HCT116 (cell line): ENCODE measurements around the gene RTTN. TPM values are rescaled to one million over a fixed set of nuclear protein-coding genes. Genes with fewer than 3 reads are reported as not detected.

ENCODE experiments used
- ATAC-seq: fragments of 200-7000 bp; cut with Tn5 transposase; 2 replicates; pipeline ENCODE4 v1.9.1; 2020; ENCODE audit warnings: mild to moderate bottlenecking, moderate library complexity
- BruUV-seq: library from RNA; stranded (reverse); fragments of 400-500 nt; replicated peaks from 2 replicates; lab custom pipeline; 2021; lab: Mats Ljungman, UMichigan
- CTCF ChIA-PET: fragments of 300-600 bp; sonication (Branson Sonifier 250); formaldehyde crosslinking; loops from one replicate; lab custom pipeline; 2021; ENCODE audit warnings: antibody characterized with exemption; lab: Charles Lee
- POLR2A ChIA-PET: fragments of 300-600, 350-600 bp; sonication (Branson Sonifier 250); formaldehyde crosslinking; loops from one replicate; lab custom pipeline; 2021; ENCODE audit warnings: antibody characterized with exemption; lab: Charles Lee
- RAD21 ChIA-PET, 2 experiments: fragments of 300-600 bp; sonication (Branson Sonifier 250); formaldehyde crosslinking; loops; one replicate each; lab custom pipeline; 2023; ENCODE audit warnings: low total read pairs in 2 of 2; ENCODE audit not compliant: uncharacterized antibody in 2 of 2, unreplicated experiment in 2 of 2, low non-redundant PET in 1 of 2; lab: Charles Lee
- DNase-seq: peaks from one replicate; pipeline ENCODE4 v3.0.0-alpha.2; 2010; ENCODE audit warnings: low read depth, low spot score
- H2AFZ ChIP-seq: fragments of 200-600 bp; shearing (Covaris generic), sonication (generic); 2 replicates; pipeline ENCODE4 v1.6.1; 2017; ENCODE audit warnings: low read depth, mixed run types, mixed read lengths, antibody characterized with exemption, low read length; ENCODE audit not compliant: poor library complexity, severe bottlenecking
- H3K27ac ChIP-seq: 2 replicates; pipeline ENCODE4 v1.5.1; 2012; ENCODE audit warnings: low read depth, low read length
- H3K27me3 ChIP-seq: fragments of 200-600 bp; sonication (generic); 2 replicates; pipeline ENCODE4 v1.6.1; 2016; ENCODE audit warnings: mixed run types, low read length, mixed read lengths; ENCODE audit not compliant: insufficient read depth
- H3K36me3 ChIP-seq, 2 experiments: fragments of 200-500 bp in 1 of 2; fragments of 200-600 bp in 1 of 2; sonication (Bioruptor generic) in 1 of 2; sonication (generic) in 1 of 2; 2 replicates each; pipeline versions ENCODE4 v1.5.1 to v1.6.1; 2014 to 2016; ENCODE audit warnings: low read length in 2 of 2, inconsistent platforms in 1 of 2, mixed read lengths in 1 of 2, mixed run types in 1 of 2; ENCODE audit not compliant: insufficient read depth in 2 of 2, control insufficient read depth in 1 of 2
- H3K4me1 ChIP-seq, 2 experiments: fragments of 200-600 bp in 1 of 2; sonication (generic) in 1 of 2; 2 replicates each; pipeline versions ENCODE4 v1.5.1 to v1.6.1; 2012 to 2017; ENCODE audit warnings: low read length in 2 of 2, inconsistent platforms in 1 of 2, mild to moderate bottlenecking in 1 of 2, mixed read lengths in 1 of 2, mixed run types in 1 of 2, moderate library complexity in 1 of 2; ENCODE audit not compliant: insufficient read depth in 2 of 2, control insufficient read depth in 1 of 2
- H3K4me2 ChIP-seq: fragments of 200-600 bp; sonication (generic); 2 replicates; pipeline ENCODE4 v1.6.1; 2017; ENCODE audit warnings: mixed run types, low read length, mixed read lengths
- H3K4me3 ChIP-seq, 2 experiments: fragments of 200-600 bp in 1 of 2; sonication (generic) in 1 of 2; replicated peaks in 1 of 2; 2 replicates each; pipeline ENCODE4 v1.5.1; 2011 to 2016; ENCODE audit warnings: low read length in 2 of 2, control low read depth in 1 of 2, low read depth in 1 of 2, mild to moderate bottlenecking in 1 of 2, mixed read lengths in 1 of 2, mixed run types in 1 of 2
- H3K79me2 ChIP-seq: fragments of 200-600 bp; sonication (generic); 2 replicates; pipeline ENCODE4 v1.6.1; 2017; ENCODE audit warnings: mild to moderate bottlenecking, mixed run types, low read length, moderate library complexity, mixed read lengths; ENCODE audit not compliant: insufficient read depth
- H3K9ac ChIP-seq: fragments of 200-600 bp; sonication (generic); 2 replicates; pipeline ENCODE4 v1.6.1; 2016; ENCODE audit warnings: low read length, mixed read lengths
- H3K9me2 ChIP-seq: fragments of 200-600 bp; sonication (generic), shearing (Covaris generic); 2 replicates; pipeline ENCODE4 v1.6.1; 2017; ENCODE audit warnings: mixed run types, mild to moderate bottlenecking, moderate library complexity; ENCODE audit not compliant: insufficient read depth
- H3K9me3 ChIP-seq, 2 experiments: fragments of 200-500 bp in 1 of 2; fragments of 200-600 bp in 1 of 2; sonication (Bioruptor generic) in 1 of 2; sonication (generic) in 1 of 2; 2 replicates each; pipeline ENCODE4 v1.6.1; 2014 to 2017; ENCODE audit warnings: low read length in 2 of 2, mixed read lengths in 2 of 2, inconsistent platforms in 1 of 2, low read depth in 1 of 2, mild to moderate bottlenecking in 1 of 2, mixed run types in 1 of 2, moderate library complexity in 1 of 2; ENCODE audit not compliant: control insufficient read depth in 1 of 2, insufficient read depth in 1 of 2
- H4K20me1 ChIP-seq: fragments of 200-600 bp; sonication (generic), shearing (Covaris generic); 2 replicates; pipeline ENCODE4 v1.6.1; 2017; ENCODE audit warnings: mixed run types, mild to moderate bottlenecking, moderate library complexity; ENCODE audit not compliant: insufficient read depth
- ATF3 ChIP-seq: IDR thresholded peaks from 2 replicates; pipeline ENCODE4 v1.6.1; 2012
- CBX3 ChIP-seq: IDR thresholded peaks from 2 replicates; pipeline ENCODE4 v1.6.1; 2012; ENCODE audit warnings: low read depth
- EGR1 ChIP-seq: IDR thresholded peaks from 2 replicates; pipeline ENCODE4 v1.6.1; 2012; ENCODE audit warnings: low read depth
- EZH2 ChIP-seq: fragments of 200-600 bp; sonication (generic); IDR thresholded peaks from 2 replicates; pipeline ENCODE4 v1.6.1; 2017; ENCODE audit warnings: antibody characterized with exemption, mixed run types
- EZH2phosphoT487 ChIP-seq: fragments of 200-600 bp; IDR thresholded peaks from 2 replicates; pipeline ENCODE4 v1.6.1; 2018; ENCODE audit warnings: antibody characterized with exemption, borderline replicate concordance
- JUND ChIP-seq: IDR thresholded peaks from 2 replicates; pipeline ENCODE4 v1.6.1; 2012
- MAX ChIP-seq: IDR thresholded peaks from 2 replicates; pipeline ENCODE4 v1.6.1; 2012
- REST ChIP-seq: IDR thresholded peaks from 2 replicates; pipeline ENCODE4 v1.6.1; 2012; ENCODE audit warnings: low read depth
- TCF7L2 ChIP-seq: IDR thresholded peaks from 2 replicates; pipeline ENCODE4 v1.7.0; 2011; ENCODE audit warnings: borderline replicate concordance, inconsistent platforms; ENCODE audit not compliant: insufficient read depth, insufficient read length; ENCODE audit errors: extremely low read depth
- YY1 ChIP-seq: IDR thresholded peaks from 2 replicates; pipeline ENCODE4 v1.6.1; 2011; ENCODE audit warnings: low read length, low read depth, moderate library complexity, mild to moderate bottlenecking; ENCODE audit not compliant: insufficient replicate concordance; ENCODE audit errors: extremely low read depth
- ZBTB33 ChIP-seq: IDR thresholded peaks from 2 replicates; pipeline ENCODE4 v1.6.1; 2011; ENCODE audit warnings: mild to moderate bottlenecking, low read length, moderate library complexity; ENCODE audit not compliant: insufficient replicate concordance; ENCODE audit errors: extremely low read depth
- ZFX ChIP-seq: fragments of 450-650 bp; IDR thresholded peaks from 2 replicates; pipeline ENCODE4 v1.6.1; 2017
- intact Hi-C: fragments of 100-400 bp; cut with micrococcal nuclease; formaldehyde crosslinking; loops from 2 replicates; pipeline ENCODE4 v1.10.0; 2022
- total RNA-seq: library from RNA; stranded (reverse); gene quantifications from one replicate; pipeline ENCODE4 v1.2.1, GENCODE V29; 2021; ENCODE audit not compliant: unreplicated experiment

Gene RTTN
- total RNA-seq, 1 experiment from 2014 or later = 41.2 TPM

- H3K4me1 ChIP-seq = no peaks in the 10 kb centered on the region
- H2AFZ ChIP-seq = no peak overlapping the region
- H3K36me3 ChIP-seq = peaks cover 2 to 10% of the 10 kb centered on the region in 2 experiments; a peak in 2 of 4 replicates
- H3K9ac ChIP-seq = no peak overlapping the region
- no peaks in the 10 kb centered on the region for H3K79me2 ChIP-seq
- H3K27ac ChIP-seq = no peak overlapping the region
- no peaks in the 10 kb centered on the region for H3K9me2 ChIP-seq
- ATAC-seq (no peak), DNase-seq (no peak)
- H3K4me3 ChIP-seq = no peak overlapping the region
- intact Hi-C loops = no loop called here
- H4K20me1 ChIP-seq = no peaks in the 10 kb centered on the region
- BruUV-seq = no TSS peak
- ChIA-PET RAD21 (no interaction called here), POLR2A (no interaction called here), CTCF (no interaction called here)
- no peaks in the 10 kb centered on the region for H3K9me3 ChIP-seq
- no peak overlapping the region for H3K4me2 ChIP-seq
- no peaks in the 10 kb centered on the region for H3K27me3 ChIP-seq
- TF ChIP-seq ATF3 (no peak), JUND (no peak), MAX (no peak), EZH2phosphoT487 (no peak), EZH2 (no peak), ZBTB33 (no peak), ZFX (no peak), EGR1 (no peak), REST (no peak), CBX3 (no peak), YY1 (no peak), TCF7L2 (no peak)
These were observed 190.4 kb downstream of the RTTN start for GRCh38 chr18:70015127-70015526.
